ENCODE measurements around the gene MYO18B.

MYO18B gene

DNA sequence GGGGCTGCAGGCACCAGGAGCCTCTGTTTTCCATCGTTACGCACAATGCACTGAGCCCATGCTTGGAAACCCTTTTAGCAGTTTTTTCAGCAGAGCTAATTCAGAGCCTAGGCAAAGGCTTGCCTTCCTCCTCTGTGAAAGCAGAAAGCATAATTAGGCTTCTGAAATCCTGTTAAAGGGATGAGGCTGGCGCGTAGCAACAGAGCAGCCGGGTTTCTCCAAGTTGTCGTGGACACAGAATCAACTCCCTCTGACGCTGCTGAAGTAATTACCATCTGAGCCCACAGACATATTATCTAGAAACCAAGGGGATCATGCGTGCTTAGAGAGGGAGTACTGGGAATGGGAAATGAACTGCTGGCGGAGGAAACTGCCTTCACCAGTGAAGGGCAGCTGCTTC is 85.4 kb downstream of the MYO18B start:
- DNase-seq: peak in 1 of 2 donors; percentile 34

DNA sequence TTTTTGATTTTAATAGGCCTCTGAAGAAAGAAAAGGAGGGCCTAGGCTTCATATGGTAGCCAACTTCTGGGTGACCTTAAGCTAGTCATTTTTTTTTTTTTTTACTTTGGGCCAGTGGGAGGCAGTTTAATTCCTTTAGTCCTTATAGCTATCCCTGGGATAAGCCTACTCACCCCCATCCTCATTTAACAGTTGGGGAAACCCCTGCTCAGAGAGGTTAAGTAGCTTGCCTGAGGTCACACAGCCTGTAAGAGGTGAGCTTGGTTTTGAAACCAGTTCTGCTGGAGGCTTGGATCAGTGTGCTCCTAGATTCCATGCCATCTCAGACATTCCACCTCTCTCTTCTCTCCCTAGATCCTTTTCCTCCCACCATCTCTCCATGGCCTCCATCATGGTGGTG is 86.4 kb downstream of the MYO18B start:
- no peak for DNase-seq

DNA sequence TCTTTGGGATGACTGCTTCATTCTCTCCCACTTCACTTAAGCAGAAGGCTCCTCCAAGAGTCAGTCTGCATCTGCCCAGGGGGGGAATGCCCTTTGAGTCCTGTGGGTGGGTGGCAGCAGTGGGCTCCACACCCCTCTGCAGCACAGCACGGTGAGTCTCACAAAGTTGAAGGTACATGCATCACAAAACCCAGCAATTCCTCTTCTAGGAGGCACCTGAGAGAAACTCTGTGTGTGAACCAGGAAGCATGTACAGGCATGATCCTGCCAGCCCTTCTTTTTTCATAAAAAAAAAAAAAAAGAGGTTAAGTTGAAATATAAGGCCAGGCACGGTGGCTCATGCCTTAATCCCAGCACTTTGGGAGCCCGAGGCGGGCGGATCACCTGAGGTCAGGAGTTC is 87.2 kb downstream of the MYO18B start:
- DNase-seq: no peak

DNA sequence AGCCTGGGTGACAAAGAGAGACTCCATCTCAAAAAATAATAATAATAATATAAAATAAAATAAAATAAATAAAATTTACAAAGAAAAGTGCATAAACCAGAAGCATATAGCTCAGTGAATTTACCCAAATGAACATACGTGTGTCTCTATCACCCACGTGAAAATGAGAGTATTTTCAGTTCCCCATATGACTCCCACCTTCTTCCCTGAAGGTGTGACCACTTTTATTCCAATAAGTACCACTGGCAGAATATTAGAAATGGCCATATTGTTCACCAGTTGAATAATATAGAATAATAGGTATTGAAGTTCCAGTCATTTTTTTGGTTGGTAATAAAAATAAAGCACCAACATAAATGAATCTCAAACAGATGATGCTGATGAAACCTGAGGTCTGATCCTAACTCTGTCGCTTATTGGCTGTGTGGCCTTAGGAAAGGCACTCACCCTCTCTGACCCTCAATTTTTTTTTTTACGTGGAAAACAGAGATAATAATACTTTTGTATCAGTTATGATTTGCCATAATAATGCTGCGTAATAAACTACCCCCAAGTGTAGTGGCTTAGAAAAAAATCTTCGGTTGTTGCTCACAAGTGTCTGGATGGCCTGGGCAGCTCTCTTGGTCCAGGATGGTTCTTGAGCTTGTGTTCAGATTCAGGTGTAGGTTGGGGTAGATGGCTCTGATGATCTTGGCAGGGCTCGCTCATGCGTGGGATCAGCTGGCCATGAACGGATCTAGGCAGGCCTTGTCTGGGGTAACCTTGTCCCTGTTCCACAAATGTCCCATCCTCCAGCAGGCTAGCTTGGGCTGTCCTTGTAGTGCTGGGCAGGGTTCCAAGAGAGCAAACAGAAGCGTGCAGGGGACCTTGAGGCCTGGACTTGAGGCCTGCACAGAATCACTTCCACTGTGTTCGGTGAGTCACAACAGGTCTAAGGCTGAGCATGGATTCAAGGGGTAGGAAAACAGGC is 88.1 kb downstream of the MYO18B start:
- no peak for DNase-seq

DNA sequence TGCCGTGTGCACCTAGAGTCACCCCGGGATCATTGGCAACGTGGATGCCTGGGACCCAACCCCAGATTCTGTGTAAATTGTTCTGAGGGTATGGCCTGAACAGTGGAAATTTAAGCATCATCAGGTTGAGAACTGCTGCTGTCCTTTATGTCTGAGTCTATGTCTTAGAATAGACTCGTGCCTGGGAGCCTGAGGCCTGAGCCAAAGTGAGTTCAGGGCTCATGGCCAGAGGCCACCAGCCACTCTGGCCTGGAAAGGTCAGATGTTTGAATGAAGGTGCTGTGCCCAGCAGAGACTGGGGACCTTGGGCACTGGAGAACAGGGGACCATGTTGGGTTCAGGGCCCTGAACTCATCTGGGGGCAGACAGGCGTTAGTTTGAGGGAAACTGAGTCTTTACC is 91.1 kb downstream of the MYO18B start:
- DNase-seq: no peak

DNA sequence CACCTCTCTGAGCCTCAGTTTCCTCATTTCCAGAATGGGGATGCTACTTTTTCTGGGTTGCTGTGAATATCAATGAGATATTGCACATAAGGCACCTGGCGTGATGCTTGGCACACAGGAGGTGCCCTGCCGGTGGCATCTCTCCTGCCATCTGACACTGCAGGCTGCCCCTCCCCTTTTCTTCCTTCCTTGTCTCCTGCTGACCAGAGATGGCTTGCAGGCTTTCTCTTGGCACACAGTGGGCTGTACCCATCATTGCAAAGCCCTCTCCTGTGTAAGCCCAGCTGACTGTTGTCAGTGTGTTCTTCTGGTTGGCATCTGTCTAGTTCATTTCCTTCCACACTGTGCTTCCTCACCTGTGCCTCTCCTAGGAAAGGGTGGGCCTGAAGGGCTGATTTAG is 91.7 kb downstream of the MYO18B start:
- DNase-seq: no peak

DNA sequence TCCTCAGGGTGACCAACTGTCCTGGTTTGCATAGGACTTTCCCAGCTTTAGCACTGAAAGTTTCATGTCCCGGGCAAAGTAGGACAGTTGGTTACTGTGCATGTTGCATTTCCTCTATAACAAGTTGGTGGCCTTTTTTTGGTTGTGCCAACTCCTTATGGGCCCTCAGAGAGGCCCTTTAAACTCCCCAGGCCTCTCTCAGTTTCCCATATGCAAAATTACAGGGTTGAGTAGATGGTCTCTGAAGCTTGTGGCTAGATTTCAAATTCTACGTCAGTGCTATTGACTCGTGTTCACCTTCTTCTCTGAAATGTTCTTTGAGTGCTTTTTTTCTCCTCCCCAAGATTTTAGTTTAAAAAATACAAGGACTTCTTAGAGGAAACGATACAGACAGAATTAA is 92.5 kb downstream of the MYO18B start:
- DNase-seq: no peak

DNA sequence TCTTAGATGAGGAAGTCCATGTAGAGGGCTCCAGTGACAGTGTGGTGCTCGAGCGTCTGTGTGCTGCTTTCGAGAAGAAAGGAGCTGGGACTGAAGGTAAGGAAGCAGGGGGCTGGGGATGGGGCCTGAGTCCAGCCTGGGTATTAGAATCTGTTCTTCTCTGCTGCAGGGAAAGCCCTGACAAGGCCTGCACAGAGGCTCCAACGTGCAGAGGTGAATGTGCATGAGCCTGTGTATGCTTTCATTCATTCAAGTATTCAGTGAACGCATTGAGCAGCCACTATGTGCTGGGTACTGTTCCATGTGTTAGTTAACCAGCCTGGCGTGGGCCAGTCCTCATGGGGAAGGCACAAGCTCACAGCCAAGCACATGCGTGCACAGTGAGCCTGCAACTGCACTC is 93.4 kb downstream of the MYO18B start:
- no peak for DNase-seq

DNA sequence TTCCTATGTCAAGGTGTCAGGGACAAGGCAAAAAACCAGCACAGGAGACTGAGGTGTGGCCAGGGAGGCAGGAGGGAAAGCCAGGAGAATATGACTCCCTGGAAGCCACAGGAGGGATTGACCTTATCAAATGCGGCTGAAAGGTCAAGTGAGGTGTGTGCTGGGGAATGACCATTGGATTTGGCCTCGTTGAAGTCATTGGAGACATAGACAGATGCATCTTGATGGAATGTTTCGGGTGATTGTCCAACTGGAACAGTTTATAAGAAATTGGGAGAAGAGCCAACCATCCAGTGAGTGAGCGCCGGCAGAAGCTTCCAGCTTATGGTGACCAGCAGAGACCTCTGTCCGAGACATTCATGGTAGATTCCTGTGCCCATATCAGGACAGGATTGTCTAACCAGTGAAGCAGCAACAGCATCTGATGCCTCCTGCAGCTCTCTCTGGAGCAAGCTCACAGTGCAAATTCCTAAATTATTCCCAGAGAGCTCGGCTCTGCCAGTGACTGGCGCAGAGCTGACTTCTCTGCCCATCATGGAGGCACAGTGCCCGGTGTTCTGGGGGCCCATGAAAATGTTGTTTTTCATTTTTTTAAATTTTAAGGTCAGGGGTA is 95.4 kb downstream of the MYO18B start:
- DNase-seq: no peak

DNA sequence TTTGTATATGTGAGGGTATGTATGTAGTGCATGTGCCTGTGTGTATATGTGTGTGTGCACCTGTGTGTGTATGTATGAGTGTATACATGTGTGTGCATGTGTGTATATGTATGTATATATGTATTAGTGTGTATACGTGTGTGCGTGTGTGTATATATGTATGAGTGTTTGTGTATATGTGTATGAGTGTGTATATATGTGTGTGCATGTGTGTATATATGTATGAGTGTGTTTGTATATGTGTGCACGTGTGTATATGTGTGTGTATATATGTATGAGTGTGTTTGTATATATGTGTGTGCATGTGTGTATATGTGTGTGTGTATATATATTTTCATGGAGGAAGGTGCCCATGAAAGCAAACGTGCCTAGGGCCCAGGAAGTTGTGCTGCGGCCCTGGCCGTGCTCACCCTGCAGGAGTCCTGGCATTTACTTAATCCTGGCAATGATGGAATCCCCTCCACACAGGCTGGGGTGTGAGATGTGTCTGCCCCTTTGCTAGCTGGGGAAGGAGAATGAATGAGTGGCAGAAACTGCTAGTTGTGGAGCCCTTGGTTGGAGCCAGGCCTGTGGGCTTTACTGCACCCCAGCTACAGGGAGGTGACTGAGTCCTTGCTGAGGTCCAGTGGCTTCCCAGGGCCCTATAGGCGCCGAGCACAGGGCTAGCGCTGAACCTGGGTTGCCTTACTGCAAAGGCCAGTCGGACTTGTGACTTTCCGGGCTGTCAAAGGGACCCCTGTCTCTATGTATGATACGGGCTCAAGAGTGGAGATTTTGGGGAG is 97.2 kb downstream of the MYO18B start:
- no peak for DNase-seq

DNA sequence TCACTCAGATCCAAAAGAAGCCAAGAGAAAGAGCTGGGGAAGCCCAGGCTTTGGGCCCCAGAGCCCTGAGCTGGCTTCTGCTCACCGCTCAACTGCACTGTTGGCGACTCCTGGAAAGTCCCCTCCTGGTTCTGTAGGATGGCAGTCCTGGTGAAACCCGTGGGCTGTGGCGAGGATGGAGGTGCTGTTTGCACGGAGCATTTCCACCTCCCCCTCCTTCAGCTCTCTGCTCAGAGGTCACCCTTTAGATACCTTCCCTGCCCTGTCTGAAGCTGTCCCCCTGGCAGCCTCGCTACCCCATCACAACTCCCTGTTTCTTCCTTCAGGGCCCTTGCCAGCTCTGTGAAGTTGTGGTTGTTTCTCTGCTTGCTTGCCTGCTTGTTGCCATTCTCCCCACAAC is 97.8 kb downstream of the MYO18B start:
- no peak for DNase-seq

DNA sequence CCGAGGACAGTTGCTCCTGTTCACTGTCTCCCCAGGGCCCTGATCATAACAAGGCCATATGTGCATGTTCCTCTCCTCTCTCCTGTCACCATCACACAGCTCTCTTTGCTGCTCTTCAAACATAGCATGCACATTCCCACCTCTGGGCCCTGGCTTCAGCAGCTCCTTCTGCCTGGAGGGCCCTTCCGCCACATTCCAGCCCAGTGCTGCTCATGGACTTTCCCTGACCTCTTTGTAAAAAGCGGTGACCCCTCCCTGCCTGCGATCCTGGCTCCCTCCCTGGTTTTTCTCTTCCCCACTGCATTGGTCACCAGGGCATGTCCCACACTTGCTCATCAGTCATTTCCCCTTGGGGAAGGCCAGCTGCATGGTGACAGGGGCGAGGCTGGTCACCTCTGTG is 98.2 kb downstream of the MYO18B start:
- no peak for DNase-seq

DNA sequence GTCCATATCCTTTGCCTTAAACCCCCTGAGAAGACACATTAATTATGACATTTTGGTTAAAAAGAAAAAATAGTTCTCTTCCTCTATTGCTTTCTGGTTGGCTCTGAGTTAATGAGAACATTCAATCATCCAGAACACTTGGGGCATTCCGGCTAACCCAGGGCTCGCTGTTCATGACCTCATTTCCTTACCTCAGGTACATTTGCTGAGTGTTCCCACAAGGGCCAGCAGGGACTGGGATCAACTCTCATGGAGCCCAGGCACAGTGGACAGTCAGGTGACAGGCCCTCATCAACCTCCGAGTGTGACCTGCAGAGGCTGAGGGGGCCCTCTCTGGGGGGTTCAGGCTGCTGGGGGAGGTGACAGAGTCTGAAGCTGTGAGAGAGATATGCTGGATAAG is 98.9 kb downstream of the MYO18B start:
- DNase-seq: no peak

DNA sequence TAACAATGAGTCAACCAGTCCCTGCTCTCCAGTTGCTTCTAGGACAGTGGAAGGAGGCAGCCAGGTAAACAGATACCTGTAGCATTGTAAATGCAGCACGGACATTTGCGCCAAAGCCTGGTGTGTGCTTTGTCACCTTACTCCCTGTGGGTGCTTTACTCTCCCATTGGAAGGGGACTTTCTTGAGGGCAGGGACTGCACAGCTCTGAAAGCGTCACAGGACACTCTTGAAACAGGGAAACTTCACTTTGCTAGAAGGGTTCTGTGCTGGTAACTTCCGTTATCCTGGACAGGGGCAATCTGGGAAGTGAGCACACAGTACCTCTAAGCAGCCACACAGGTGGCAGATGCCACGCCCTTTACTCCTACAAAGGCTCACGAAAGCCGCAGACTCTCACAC is 99.8 kb downstream of the MYO18B start:
- DNase-seq: no peak

DNA sequence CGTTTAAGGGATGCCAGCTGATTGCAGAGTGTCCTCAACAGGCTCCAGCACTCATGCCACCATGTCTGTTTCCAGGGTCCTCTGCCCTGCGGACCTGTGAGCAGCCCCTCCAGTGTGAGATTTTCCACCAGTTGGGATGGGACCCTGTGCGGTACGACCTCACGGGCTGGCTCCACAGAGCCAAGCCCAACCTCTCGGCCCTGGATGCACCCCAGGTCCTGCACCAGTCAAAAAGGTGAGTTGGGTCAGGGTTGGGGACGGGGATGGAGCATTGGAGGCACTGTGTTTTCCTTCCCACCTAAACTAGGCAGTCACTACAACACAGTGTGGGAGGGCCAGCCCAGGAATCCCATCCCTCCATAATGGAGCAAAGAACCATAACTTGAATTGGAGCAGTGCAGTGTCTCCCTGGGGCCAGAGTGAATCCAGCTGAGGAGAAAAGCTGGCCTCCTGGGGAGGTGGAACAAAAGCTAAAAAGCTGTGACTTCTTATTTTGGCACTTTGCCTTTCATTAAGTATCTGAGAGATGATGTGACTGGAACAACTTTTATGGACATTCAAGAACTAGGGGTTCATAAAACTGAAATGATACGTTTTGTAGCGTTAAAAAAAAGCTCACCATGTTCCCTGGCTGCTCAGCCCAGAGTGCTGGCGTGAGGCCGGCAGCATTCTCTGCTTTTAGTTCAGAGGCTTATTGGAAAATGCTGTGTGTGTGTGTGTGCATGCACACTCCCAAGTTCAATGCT is 101.8 kb downstream of the MYO18B start:
- DNase-seq: no peak

DNA sequence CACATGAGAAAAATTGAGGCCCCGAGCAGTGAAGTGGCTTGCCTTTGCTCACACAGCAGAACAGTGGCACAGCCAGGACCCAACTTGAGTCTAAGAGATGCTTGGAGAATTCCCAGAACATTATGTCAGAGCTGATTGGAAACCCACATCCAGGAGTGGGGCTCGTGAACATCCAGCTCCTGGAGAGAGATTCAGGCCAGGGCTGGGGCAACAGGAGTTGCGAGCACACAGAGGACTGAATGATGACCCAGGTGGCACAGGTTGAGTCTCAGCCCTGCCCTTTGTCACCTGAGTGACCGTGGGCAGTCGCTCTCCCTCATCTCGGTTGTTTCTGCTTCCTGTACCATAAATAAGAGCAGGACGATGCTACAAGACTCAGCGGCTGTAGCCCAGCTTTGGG is 102.6 kb downstream of the MYO18B start:
- no peak for DNase-seq

DNA sequence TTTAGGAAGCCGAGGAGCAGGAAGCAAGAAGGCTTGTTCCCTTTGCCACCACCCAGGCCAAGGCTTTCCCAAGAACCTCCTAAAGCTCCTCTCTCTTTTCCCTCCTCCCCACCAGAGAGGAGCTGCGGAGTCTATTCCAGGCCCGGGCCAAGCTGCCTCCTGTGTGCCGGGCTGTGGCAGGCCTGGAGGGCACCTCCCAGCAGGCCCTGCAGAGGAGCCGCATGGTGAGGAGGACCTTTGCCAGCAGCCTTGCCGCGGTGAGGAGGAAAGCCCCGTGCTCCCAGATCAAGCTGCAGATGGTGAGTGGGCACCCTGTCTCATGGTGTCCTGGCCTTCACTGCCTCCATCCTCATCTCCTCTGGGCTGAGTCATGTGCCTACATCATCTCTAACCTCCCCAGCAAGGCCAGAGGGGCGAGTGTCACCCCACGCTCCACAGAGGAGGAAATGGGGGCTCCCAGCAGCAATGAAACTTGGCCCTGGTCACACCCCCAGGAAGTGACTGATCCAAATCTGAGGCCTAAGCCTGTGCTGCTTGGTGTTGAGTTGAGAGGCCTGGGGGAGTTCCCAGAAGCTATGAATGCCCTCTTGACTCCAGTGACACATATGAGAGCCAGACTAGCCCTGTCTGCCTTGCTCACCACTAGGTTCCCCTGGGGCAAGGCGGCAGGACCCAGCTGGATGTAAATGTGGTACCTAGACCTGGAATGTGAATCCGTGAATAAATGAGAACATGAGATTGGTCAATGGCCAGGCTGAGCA is 104.2 kb downstream of the MYO18B start:
- DNase-seq: no peak

DNA sequence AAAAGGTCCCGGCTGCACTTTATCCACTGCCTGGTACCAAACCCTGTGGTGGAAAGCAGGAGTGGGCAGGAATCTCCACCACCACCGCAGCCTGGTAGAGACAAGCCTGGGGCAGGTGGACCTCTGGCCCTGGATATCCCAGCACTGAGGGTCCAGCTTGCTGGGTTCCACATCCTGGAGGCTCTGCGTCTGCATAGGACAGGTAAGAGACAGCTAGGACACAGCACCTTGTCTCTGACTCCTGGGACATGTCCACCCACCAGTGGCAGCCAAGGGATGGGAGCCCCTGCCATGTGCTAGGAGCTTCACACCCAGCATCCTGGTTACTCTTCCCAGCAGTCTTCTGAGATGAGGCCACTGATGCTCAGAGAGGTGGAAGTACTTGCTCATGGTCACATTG is 105.5 kb downstream of the MYO18B start:
- no peak for DNase-seq

DNA sequence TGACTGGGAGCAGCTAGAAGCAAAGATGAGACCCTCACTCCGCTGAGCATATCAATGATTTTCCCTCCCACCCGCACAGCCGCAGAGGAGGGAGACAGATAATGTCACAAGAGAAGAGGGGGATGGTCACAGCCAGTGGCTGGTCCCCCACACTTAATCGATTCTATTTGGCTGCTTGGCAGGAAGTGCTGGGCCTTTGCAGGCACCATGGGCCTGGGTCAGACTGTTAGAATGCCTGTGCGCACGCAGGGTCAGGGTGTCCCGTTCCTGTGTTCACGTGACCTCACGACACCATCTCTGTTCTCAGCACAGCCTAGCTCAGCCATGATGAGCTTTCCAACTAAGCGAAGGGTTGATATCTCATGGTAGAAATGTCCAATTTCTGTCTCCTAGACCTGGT is 107.0 kb downstream of the MYO18B start:
- DNase-seq: no peak

DNA sequence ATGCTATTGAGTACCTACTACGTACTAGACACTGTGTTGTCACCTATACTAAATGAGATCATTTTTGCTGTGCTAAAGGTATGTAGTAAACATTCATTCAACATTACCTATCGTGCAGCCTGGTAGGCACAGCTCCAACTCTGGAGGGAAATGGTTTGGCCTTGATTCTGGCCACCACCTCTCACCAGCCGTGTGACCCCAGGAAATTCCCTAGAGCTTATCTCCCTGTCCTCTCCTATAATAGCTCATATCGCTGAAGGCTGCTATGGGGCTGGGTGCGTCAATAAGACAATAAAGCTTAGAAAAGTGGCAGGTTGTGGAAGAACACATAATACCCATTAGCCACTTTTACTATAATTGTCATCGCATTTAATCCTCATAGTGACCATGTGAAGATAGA is 107.5 kb downstream of the MYO18B start:
- DNase-seq: no peak

DNA sequence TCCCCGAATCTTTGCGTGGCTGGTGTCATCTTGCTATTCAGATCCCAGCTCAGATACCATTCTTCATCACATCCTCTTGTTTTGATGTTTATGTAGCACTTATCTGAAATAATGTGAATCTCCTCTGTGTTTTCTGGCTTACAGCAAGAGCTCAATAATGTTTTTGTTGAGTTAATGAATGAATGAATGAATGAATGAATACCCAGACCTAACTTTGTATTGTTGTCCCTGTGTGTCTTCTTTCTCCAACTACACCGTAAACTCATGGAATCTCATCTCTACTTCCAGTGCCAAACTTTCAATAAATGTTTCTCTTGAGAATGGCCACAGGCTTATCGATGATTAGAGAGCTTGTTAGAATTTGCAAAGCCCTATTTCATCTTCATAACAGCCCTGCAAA is 110.2 kb downstream of the MYO18B start:
- no peak for DNase-seq

DNA sequence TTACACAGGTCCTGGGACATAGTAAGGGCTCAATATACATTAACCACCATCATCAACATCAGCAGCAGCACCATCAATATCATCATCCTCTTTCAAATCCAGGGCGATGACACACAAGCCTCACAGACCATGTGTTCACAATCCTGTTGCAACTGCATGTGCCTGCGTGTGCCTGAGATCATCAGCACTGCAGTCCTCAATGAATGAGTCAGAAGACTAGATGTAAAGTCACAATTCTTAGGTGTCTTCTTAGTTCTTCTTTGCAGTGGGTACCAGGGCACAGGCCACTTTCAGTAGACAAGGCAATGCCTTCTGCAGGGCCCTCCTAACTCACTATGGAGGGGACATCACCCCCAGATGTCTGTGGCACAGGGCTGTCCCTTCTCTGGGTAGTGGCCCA is 111.1 kb downstream of the MYO18B start:
- DNase-seq: no peak
